Kidney capillary endothelial cell (primary cell): ENCODE data around the gene NECTIN1.

Source experiments
- DNase-seq: peaks from one replicate; pipeline ENCODE4 v3.0.0-alpha.2; 2018; ENCODE audit warnings: low spot score

NECTIN1 gene

DNA sequence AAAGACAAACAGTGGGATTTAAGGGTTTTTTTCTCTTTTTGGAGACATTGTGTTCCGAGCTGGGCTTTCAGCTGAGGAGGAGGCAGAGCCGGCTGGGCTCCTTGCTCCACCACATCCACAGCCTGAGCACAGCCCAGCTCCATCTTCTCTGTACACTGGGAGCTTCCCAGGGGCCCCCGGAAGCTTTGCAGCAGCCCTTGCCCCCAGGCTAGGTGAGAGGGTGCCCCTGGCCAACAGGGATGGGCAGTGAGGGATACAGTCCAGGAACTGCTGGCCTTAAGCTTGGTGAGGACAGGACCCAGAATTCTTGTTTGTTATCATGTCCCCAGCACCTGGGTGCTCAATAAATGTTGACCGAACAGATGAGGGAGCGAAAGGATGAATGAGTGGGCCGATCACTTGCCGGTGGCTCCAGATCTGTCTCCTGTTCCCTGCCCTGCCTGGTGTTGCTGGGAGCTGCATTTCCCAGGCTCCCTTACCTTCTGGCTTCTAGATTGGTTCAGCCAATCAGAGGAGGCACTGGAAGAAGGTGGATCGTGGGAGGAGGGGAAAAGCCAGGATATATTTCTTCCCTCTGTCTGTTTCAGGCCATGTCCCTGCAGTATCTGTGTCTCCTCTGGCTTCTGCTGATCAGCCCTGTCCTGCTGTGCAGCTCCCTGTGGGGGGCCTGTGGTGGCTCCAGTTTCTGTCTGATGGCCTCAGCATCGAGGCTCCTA, 26.5 kb upstream of the NECTIN1 start:
- no peak for DNase-seq

DNA sequence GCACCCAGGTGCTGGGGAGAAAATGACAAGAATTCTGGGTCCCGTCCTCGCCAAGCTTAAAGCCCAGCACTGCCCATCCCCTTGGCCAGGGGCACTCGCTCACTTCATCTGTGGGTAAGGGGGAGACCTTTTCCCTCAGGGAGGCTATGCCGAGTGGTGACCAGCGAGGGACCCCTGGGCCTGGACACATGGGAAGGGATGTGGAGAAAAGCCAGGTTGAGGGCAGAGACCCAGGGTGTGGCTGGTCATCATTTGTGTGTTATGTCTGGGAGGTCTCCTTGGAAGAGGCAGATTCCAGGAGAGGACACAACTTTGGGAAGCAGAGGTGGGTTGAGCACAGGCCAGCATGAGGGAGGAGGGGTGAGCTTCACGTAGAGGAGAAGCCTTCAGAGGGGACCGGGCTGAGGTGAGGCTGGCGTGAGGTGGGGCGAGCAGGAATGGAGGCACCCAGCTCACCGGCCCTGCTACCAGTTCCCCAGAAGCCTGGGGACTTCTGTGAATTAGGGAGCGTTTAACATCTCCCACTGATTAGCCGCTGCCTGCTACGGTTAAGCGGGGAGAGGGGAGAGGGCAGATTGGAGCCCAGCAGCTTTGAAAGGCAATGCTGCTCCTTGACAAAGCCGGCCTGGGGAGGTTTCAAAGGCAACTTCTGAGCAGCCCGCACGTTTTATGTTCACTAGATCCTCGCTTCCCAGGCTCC, 25.8 kb upstream of the NECTIN1 start:
- DNase-seq: no peak

DNA sequence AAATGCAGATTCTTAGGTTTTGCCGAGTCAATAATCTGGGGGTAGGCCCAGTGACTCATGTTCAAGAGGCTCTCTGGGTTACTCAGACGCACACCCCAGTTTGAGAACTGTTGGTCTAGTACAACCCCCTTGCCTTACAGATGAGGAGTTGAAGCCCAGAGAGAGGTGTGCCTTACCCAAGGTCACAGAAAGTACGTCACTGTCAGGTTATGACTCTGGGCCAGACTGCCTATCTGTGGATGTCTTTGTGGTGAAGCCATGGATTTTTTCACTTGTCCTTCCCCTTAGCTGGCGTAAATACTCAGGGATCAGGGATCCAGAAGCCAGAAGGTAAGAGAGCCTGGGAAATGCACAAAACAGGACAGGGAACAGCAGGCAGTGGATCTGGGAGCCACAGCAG, 25.2 kb upstream of the NECTIN1 start:
- no peak for DNase-seq

DNA sequence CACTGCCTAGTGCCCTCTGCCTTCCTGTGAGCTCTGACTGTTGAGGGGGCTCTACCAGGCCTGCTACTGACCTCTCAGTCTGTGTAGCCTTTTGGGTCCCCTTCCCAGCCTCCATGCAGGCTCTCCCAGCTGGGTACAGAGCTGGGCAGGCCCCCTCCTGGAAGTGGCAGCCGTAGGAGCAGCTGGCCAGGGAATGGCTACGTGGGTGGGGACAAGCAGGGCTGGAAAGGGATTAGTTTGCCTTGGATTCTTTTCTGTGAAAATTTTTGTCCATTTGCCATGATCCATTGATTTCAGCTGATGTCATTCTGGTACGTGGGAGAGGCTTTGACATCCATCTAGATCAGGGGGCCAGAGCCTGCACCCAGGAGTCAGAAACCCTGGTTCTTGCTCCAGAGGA, 23.9 kb upstream of the NECTIN1 start:
- no peak for DNase-seq

DNA sequence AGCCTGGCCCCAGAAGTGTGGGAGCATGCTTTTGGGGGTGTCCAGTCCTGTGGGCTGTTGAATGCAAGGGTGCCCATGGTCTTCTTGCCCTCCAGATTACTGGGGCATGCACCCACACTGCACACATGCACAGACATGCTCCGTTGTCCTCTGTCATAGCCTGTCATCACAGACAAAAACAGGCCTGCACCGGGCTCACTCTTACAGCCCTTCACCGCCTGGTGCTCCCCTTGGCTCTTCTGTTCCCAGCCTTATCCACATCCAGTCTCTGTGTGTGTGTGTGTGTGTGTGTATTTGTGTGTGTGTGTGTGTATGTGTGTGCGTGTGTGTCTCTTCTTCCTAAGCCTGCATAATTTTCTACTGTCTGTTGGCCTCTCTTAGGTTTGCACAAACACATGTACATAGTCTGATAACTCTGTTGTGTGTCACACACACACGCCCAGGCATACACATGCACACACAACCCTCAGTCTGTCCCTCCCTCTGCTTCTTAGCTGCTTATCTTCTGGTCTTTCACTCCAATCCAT, 23.4 kb upstream of the NECTIN1 start:
- DNase-seq: no peak

DNA sequence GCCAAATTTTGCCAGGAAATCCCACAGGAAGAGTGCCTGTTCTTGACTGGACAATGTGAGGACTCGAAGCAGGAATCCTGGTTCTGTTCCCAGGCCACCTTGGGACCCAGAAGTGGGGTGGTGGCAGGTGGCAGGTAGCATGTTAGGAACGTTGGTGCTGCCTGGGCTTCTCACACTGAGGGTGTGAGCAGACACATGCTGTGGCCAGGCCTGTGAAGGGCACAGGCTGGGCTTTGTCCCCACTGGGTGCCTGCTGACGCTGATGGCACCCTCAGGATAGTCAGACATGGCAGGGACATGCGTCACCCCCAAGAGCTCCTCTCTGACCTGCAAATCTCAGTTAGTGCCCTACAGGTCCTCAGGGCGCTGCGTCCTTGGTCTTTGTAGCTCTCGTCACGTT, 21.1 kb upstream of the NECTIN1 start:
- no peak for DNase-seq

DNA sequence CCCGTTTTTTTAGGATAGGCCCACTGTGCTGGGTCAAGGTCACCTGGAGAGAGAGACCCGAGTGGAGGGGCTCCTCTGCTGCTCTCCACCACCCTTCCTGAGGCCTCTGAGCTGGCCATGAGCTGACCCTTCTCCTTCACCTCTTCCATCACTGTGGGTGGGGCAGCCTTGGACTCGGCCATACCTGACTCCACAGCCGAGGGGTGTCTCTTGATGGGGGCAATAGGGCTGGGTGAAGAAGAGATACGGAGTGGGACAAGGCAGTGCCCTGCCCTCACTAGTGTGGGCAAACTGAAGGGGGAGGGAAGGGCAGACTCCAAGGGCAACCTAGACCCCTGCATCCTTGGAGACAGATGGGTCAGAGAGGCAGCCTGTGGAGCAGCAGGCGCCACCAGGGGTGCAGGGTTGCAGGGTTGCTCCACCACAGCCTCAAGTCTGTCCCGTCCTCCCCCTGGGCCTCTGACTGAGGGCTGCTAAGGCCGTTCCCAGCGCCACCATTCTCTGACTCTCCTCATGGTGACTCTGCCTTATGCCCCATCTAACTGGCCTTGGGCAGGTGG, 20.1 kb upstream of the NECTIN1 start:
- DNase-seq: no peak

DNA sequence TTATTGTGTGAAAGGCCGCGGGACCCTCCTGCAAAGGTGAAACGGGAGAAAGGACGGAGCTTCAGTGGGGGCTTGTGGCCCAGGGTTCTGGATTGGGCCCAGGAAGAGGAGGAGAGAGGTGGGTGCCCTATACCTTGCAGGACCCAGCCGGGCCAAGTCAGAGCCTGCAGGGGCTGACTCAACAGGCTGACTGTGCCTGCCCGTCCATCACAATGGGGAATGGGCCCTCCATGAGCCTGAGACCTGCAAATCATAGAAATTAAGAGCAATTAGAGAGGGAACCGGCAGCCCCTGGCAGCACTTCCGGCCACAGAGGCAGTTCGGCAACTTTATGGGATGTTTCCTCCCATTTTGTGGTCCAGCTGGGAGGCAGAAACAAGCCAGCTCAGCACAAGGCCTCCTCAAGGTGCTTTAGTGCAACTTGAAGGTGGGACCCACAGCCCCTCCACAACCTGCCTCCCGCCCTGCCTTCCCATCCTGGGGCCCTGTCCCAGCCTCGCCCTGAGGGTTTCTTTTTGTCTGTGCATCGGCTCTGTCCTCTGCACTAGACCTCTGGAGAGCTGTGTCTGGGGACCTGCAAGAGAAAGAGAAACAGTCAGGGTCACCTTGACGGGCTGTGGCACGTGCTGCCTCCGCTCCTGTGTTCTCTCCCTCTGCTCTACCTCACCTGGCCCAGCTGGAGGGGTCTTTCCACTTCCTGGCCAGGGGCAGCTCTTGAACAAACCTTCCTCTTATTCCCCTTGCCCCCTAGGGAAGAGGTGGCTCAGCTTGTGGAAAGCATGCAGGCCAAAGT, 19.1 kb upstream of the NECTIN1 start:
- no peak for DNase-seq

DNA sequence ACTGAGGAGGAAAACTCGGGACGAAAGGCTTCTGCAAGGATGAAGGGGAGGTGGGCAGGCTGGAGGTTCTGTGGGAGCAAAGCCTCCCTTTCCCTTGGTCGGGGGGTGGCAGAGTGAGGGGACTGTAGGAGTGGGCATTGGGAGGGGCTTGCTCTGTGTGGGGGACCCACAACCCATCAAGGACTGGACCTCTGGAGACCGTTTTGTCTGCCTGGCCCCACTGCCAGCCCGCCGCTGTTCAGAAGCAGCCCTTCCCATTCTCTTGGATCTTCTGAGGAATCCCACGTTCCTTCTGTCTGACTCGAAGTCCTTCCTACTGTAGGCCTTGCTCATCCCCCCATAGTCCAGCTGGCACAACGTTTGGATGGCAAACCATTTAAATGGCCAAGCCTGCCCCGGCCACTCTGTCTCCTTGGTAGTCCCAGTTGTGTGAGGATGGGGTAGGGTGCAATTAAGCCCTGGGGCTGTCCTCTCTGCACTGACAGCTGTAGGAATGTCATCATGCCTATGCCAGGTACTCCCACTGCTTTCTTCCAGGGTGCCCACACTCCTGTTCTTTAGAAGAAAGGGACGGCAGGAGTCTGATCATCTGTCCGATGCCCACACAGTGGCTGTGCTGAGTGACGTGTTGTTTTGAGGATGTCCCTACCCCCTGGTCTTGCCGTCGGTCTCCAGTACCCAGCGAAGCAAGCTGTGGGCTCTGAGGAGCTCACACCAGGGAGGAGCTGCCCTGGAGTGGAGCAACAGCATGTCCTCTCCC, 17.0 kb upstream of the NECTIN1 start:
- no peak for DNase-seq

DNA sequence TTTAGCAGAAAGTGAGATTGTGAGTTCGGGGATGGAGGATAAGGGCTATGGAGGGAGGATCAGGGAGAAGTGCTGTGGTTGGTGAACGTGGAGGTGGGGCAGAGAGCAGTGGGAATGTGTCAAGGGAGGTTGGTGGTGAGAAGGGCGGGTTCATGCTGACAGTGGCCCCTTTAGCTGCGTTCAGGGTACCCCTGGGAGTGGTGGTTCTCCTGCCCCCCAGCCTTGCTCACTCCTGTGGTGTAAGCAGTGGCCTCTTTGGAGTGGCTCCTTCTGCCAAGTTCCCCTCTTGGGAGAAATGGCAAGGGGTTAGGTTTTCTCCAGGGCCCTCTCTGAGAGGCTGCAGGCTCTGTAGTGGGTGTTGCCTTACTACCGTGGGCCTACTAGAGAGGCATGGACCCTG, 16.1 kb upstream of the NECTIN1 start:
- DNase-seq: no peak

DNA sequence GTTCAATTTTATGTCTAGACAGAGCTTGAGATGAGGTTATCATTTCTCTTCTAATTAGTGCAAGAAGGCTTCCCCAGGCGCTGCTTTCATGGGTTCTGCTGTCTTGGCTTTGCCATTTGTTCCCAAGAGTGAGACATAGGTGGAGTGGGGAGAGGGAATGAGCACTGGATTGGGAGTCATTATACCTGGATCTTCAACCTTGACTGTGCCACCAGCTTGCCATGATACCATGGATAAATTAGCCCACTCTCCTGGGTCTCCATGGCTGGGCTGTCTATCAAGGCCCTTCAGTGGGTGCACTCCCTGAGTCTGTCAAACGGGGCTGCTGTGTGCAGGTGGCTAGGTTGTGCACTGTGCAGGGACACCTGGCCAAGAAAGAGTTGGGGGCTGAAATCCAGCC, 15.6 kb upstream of the NECTIN1 start:
- DNase-seq: no peak

DNA sequence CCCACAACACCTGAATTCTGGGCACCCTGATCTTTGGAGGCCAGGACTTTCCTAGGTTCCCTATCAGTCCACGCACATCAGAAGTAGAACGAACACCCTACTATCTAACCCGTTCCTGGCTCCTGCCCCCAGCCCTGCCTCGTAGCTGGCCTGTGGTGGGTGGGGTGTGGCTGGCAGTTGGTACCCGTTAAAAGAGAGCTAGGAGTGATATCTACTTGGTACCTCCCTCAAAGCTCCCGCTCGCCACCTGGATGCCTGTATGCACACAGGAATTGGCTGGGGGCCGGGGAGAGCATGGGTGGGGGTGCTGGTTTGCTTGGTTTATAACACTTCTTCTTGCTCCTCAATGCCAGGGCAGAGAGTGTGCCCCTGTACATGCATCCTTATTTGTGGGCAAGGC, 14.0 kb upstream of the NECTIN1 start:
- no peak for DNase-seq

DNA sequence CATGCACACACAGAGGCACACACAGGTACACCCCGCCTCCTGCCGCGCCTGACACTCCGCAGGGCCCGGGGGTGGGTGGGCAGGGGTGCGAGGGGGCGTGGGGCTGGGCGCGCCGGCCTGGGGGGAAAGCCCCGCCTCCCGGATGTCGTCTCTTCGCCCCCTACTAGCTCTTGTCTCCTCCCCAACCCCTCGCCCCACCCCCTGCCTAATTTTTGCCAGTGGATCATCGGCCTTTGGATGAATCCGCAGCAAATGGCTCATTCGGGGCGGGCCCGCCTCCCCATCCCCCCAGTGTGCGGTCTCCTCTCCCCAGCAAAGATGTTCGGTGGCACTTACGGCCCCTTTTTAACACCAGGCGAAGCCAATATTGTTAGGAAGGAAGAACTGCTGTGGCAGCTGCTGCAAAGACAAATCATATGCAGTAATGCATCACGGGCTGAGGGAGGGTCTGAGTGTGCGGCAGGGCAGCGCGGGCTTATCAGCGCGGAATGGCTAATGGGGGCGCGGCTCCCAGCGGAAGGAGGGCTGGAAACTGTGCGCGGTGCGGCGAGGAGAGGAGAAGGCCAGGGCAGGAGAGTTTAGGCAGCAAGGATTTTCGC, 13.4 kb upstream of the NECTIN1 start:
- DNase-seq: no peak

DNA sequence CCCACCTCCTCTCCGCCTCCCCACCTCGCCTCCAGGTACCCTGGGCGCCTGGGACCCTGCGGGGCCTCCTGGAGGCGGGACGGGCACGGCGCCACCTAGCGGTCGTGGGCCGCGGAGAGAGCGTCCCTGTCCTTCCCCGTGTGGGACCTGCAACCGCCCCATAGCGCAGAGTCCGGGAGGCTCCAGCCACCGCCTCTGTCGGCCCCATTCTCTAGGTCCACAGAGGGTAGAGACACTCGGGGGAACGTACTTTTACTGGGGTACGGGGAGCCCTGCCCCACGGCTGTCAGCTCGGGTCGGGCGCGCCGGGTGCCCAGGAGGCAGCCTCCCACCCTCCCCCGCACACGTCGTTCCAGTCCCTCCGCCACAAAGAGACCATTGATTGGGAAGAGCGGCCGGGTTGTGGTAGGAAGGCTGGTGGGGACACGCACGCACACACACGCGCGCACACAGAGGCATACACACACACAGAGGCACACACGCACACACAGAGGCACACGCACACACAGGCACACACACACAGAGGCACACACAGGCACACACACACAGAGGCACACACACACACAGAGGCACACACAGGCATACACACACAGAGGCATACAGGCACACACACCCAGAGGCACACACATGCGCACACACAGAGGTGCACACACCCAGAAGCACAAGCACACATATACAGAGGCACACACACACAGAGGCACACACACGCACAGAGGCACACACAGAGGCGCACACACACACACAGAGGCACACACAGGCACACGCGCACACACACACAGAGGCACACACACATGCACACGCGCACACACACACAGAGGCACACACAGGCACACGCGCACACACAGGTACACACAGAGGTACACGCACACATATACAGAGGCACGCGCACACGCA, 12.6 kb upstream of the NECTIN1 start:
- DNase-seq: no peak

DNA sequence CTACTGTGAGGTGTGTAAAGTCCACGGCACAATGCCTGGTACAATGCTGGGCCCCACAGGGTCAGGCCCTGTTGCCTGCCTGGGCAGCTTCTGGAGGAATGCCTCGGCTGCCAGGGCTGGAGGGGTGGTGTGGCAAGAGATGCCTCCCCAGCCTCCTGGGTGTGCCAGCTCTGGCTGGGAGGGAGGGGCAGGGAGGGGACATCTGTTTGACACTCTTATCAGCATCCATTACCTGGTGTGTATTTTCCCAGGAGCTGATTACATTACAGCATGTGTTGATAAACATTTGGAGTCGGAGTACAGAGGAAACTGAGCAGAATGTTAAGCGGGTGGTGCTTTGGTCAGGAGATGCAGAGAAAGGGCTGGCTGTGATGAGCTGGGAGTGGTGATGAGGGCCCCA, 11.0 kb upstream of the NECTIN1 start:
- DNase-seq: no peak

DNA sequence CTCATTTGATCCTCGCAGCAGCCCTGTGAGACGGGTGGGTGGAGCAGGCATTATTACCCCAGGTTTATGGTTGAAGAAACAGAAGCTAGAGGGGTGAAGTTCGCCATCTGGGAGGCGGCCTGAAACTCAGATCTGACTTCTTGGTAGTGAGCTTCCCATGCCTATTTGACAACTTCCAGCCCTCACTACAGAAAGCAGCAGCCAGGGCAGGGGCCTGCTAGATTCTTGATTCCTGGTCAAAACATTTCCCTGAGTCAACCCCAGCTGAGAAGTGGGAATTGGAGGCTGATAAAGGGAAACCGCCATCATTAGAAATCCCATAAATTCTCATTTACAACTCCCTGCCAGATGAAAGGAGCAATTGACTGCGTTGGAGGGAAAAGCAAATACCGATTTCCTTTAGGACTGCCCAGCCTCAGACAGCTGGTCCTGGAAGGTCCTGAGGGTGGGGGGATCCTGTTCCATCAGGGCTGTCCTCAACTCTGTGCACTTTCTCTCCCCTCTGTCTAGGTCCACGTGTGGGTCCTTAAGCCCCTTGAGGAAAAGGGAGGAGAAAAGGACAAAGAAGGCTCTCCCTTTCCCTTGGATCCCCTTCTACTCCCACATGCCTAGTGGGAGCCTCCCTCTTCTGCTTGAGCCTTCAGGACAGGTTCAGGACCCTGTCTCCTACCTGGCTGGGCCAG, 10.2 kb upstream of the NECTIN1 start:
- no peak for DNase-seq

DNA sequence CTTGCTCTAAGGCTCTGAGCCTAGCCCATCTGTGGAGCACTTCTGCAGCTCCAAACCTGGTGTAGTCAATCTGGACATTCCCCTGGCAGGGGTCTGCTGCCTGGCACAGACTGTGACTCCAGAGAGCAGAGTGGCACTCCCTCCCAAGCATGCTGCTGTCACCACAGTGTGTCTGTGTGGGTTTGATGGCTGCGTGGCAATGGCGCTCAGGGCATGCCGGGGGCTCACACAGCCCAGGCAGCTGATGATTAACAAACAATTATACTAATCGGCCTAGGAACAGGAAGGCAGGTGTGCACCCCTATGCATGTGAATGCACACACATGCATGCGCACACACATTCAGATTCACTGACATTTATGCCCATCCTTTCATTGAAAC, 9.0 kb upstream of the NECTIN1 start:
- no peak for DNase-seq

DNA sequence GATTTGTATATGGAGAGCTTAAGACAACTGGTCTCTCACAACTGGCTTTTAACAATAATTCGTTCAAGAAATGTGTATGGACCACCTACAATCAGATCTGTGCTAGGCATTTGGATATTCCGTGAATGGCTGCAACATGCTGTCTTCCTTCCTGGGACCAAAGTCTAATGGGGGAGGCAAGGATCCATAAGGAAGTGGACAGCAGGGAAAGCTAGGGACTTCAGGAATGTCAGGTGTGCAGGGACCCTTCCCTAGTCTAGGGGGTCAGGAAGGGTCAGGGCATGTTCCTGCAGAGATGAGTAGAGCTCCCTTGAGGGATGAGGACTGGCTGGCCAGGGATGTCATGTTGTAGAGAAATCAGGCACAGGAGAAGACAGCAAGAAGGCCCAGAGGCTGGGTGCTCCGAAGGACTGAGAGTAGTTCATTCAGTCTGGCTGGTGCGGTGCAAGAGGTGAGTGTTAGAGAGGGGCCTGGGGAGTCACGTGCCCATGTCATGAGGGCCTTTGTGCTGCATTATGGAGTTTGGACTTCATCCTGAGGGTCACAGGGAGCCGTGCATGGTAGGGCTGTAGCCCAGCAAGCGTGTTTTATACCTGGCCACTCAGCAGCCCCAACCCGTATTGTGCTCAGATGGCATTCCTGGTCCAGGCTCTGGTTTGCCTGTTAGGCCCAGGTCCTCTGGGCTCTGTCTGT, 8.5 kb upstream of the NECTIN1 start:
- DNase-seq: no peak

DNA sequence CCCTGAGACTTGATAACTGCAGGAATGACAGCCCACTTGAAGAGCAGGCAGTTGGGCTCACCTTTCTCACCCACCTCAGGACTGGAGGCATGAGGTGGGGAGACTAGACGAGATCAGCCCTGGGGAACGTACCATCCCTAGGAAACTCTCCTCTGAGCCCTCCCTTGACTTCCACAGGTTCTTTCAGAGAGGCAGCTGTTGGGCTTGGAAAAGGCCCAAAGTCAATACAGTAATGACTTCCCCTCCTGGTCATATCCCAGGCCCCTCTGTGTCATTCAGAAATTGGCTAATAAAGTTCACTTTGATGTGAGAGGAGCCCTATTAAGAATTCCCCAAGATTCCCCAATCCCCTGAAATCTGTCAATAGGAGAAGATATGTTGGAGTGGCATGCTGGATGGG, 5.8 kb upstream of the NECTIN1 start:
- DNase-seq: no peak
